CD4-positive, alpha-beta memory T cell (primary cell): ENCODE data around the gene ARHGAP22. TPM values are rescaled to one million over a fixed set of nuclear protein-coding genes. Genes with fewer than 3 reads are reported as not detected.

Source experiments
- CTCF ChIA-PET: fragments of 350-600 bp; sonication (Branson Sonifier 250); formaldehyde crosslinking; loops from one replicate; lab custom pipeline; 2021; ENCODE audit warnings: inconsistent platforms; ENCODE audit not compliant: partially characterized antibody; lab: Charles Lee
- POLR2A ChIA-PET: fragments of 350-600 bp; sonication (Branson Sonifier 250); formaldehyde crosslinking; loops from one replicate; lab custom pipeline; 2021; ENCODE audit not compliant: partially characterized antibody; lab: Charles Lee
- DNase-seq, 5 donors: peaks; one replicate each; pipeline versions ENCODE4 v3.0.0 to v3.0.0-alpha.2; 2020 to 2022; ENCODE audit warnings: mixed read lengths in 1 of 5
- H3K27ac ChIP-seq: one replicate; pipeline ENCODE4 v1.7.0; 2013; ENCODE audit warnings: low read depth, low read length
- H3K27me3 ChIP-seq: 2 replicates; pipeline ENCODE4 v1.7.0; 2013; ENCODE audit warnings: mild to moderate bottlenecking, low read length, moderate library complexity; ENCODE audit not compliant: insufficient read depth
- H3K36me3 ChIP-seq: 2 replicates; pipeline ENCODE4 v1.7.0; 2013; ENCODE audit warnings: mild to moderate bottlenecking, low read length, moderate library complexity; ENCODE audit not compliant: insufficient read depth
- H3K4me1 ChIP-seq: 2 replicates; pipeline ENCODE4 v1.7.0; 2013; ENCODE audit warnings: mild to moderate bottlenecking, low read length, moderate library complexity; ENCODE audit not compliant: insufficient read depth
- H3K4me3 ChIP-seq, 2 donors: one replicate each; pipeline ENCODE4 v1.7.0; 2013; ENCODE audit warnings: low read length in 2 of 2, mild to moderate bottlenecking in 1 of 2
- H3K9me3 ChIP-seq, 2 donors: one replicate each; pipeline ENCODE4 v1.7.0; 2013; ENCODE audit warnings: low read length in 2 of 2, control low read depth in 1 of 2; ENCODE audit not compliant: control insufficient read depth in 1 of 2
- H3K27ac Mint-ChIP-seq, 7 donors: one replicate each; pipeline ENCODE4 v1.8.0; 2020 to 2021; ENCODE audit warnings: mixed read lengths in 7 of 7, mild to moderate bottlenecking in 6 of 7, inconsistent platforms in 3 of 7, moderate library complexity in 3 of 7
- H3K27me3 Mint-ChIP-seq, 2 donors: one replicate each; pipeline ENCODE4 v1.8.0; 2020 to 2021; ENCODE audit warnings: mixed read lengths in 2 of 2
- H3K36me3 Mint-ChIP-seq, 2 donors: one replicate each; pipeline ENCODE4 v1.8.0; 2020 to 2021; ENCODE audit warnings: mixed read lengths in 2 of 2, inconsistent platforms in 1 of 2, mild to moderate bottlenecking in 1 of 2
- H3K4me1 Mint-ChIP-seq, 4 donors: one replicate each; pipeline ENCODE4 v1.8.0; 2020 to 2021; ENCODE audit warnings: mixed read lengths in 4 of 4, mild to moderate bottlenecking in 1 of 4
- H3K4me3 Mint-ChIP-seq, 8 donors: one replicate each; pipeline ENCODE4 v1.8.0; 2020 to 2021; ENCODE audit warnings: mixed read lengths in 8 of 8, mild to moderate bottlenecking in 7 of 8, moderate library complexity in 6 of 8, inconsistent platforms in 3 of 8
- H3K9me3 Mint-ChIP-seq, 8 donors: one replicate each; pipeline ENCODE4 v1.8.0; 2020 to 2021; ENCODE audit warnings: mixed read lengths in 8 of 8, mild to moderate bottlenecking in 5 of 8, inconsistent platforms in 3 of 8, moderate library complexity in 1 of 8
- intact Hi-C: fragments of 100-400 bp; cut with micrococcal nuclease; formaldehyde crosslinking; loops from one replicate; pipeline ENCODE4 v1.15.1; 2023
- polyA plus RNA-seq, 2 donors: library from polyadenylated mRNA; unstranded; fragments of 300-500 nt; fragmentation: Illumina TruSeq; gene quantifications; one replicate each; pipeline ENCODE4 v1.2.3, GENCODE V29; 2021
- total RNA-seq, 2 experiments: library from RNA; stranded (reverse); gene quantifications; one replicate each; pipeline ENCODE4 v1.2.3, GENCODE V29; 2021

Gene ARHGAP22
- total and polyA plus RNA-seq, 4 experiments from 2014 or later, result 0.20 to 0.83 TPM; not detected in 2

DNA sequence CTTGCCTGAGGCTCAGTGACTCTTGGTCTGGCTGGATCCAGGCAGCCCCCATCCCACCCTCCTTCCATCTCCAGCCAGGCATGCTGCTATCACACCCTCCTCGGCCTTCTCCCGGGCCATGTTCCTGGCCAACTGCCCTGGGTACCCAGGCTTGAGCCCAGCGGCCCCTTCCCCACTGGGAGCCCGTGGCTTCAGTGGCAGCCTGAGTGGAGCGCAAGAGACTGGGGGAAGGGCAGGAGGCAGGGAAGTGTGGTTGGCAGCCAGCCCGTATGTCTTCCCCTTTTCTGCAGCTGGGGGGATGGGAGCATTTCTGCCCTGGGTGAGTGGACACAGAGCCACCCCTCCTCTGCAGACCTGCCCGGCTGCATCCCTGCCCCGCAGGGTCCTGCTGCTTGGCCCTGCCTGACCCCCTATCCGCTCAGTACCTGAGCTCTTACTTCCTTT lies 148.5 kb downstream of the ARHGAP22 start:
- no peaks in the 10 kb centered on the region for H3K27me3 ChIP-seq
- no peak for DNase-seq
- intact Hi-C loops, result no loop called here
- Mint-ChIP-seq H3K36me3 (no peaks in the 10 kb centered on the region), H3K4me1 (no peaks in the 10 kb centered on the region), H3K9me3 (peaks cover 0 to 3% (median 0%) of the 10 kb centered on the region in 8 donors), H3K27me3 (peaks cover 0 to 2% of the 10 kb centered on the region in 2 donors), H3K27ac (no peak overlapping the region), H3K4me3 (no peak overlapping the region)
- H3K9me3 ChIP-seq, result no peaks in the 10 kb centered on the region
- ChIA-PET CTCF (no interaction called here), POLR2A (no interaction called here)
- no peaks in the 10 kb centered on the region for H3K36me3 ChIP-seq
- H3K27ac ChIP-seq, result no peak overlapping the region
- H3K4me3 ChIP-seq, result no peak overlapping the region
- H3K4me1 ChIP-seq, result no peaks in the 10 kb centered on the region

DNA sequence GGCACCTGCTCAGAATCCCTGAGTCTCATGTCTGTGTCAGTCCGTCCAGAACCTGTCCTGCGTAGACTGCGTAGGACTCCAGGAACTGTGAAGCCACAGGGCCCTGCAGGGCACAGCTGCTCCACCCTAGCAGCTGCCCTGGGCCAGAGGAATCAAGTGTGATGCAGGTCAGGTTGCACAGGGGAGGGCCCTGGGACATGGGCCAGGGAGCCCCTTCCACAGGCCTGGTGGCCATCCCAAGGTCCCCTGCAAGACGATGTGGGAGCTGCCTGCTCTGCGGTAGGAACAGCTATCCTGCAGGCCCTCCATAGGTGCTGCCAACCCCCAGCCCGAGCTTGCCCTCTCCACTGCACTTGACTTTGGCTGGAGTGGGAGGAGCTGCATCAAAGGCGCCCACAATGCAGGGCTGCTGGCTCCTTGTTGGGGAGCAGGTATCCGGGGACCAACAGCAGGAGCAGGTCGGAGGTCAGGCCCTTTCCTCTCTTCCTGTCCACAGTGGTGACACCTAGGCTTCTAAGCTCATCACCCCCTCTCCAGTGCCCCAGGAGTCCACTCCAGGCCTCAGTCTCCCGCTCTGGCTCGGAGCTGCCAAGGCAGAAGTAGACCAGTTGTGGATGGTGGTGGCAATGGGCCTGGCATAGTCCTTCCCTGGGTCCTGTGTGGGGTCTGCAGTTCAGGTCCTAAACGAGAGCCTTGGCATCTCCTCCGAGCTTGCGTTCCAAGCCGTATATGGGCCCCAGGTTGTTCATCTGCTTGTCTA lies 149.3 kb downstream of the ARHGAP22 start:
- no peaks in the 10 kb centered on the region for H3K36me3 Mint-ChIP-seq
- H3K9me3 Mint-ChIP-seq, result peaks cover 0 to 3% (median 0%) of the 10 kb centered on the region in 8 donors
- Histone ChIP-seq H3K27me3 (no peaks in the 10 kb centered on the region), H3K4me1 (no peaks in the 10 kb centered on the region), H3K27ac (no peak overlapping the region), H3K36me3 (no peaks in the 10 kb centered on the region), H3K9me3 (no peaks in the 10 kb centered on the region), H3K4me3 (no peak overlapping the region)
- intact Hi-C loops, result no loop called here
- no peak for DNase-seq
- no peak overlapping the region for H3K4me3 Mint-ChIP-seq
- no peak overlapping the region for H3K27ac Mint-ChIP-seq
- CTCF ChIA-PET, result no interaction called here
- H3K27me3 Mint-ChIP-seq, result peaks cover 0 to 2% of the 10 kb centered on the region in 2 donors
- no peaks in the 10 kb centered on the region for H3K4me1 Mint-ChIP-seq
- POLR2A ChIA-PET, result no interaction called here

DNA sequence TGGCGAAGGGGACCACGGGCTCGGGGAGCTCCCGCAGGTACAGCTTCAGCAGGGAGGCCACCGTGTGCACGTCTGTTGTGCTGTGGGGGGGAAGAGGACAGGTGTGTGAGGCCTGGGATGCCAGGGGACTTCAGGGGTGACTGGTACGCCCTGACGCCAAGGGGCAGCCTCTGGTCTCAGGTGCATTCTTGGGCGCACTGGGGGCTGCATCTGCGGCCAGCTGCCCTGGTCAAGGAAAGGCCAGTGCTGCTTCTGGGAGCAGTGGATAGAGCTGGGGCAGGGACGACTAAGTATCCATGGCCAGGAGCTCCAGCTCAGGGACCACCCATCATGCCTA lies 149.8 kb downstream of the ARHGAP22 start:
- Mint-ChIP-seq H3K36me3 (no peaks in the 10 kb centered on the region), H3K27me3 (peaks cover 0 to 2% of the 10 kb centered on the region in 2 donors), H3K9me3 (peaks cover 0 to 3% (median 0%) of the 10 kb centered on the region in 8 donors), H3K4me3 (no peak overlapping the region), H3K27ac (no peak overlapping the region), H3K4me1 (no peaks in the 10 kb centered on the region)
- CTCF ChIA-PET, result no interaction called here
- no peaks in the 10 kb centered on the region for H3K9me3 ChIP-seq
- DNase-seq, result no peak
- no peak overlapping the region for H3K27ac ChIP-seq
- H3K4me1 ChIP-seq, result no peaks in the 10 kb centered on the region
- H3K27me3 ChIP-seq, result no peaks in the 10 kb centered on the region
- intact Hi-C loops, result no loop called here
- no peak overlapping the region for H3K4me3 ChIP-seq
- no peaks in the 10 kb centered on the region for H3K36me3 ChIP-seq
- POLR2A ChIA-PET, result no interaction called here

DNA sequence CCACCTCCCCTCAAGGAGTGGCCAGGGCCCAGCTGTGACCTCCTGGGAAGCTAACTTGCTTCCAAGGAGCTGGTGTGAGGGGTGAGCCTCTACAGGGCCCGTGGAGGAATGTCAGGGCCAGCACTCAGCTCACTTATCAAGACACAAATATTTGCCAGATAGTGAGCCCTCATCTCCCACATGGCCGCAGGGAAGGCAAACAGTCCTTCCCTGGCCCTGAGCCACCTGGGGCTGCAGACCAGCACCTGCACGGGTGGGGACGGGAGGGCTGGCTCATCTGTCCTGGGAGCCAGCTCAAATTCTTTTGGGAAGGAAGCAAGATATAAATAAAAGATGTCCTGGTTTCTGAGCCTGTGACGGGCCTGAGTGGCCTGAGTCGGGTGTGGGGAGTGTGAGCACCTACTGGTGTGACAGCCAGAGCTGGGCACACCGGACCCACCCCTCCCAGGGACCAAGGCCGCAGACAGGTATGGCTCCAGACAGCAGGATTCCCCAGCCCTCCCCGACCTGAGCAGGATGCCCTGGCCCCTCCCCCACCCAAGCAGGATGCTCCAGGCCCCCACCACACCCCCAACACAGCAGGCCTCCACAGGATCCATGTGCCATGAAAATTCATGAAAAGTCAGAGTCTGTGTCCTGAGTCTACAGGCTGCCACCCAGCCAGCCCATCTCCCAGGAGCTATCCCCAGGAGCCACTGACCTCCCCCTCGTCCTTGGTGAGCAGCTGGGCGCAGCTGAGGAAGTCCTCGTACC lies 150.4 kb downstream of the ARHGAP22 start:
- no peaks in the 10 kb centered on the region for H3K9me3 ChIP-seq
- no peaks in the 10 kb centered on the region for H3K36me3 Mint-ChIP-seq
- no peak for DNase-seq
- intact Hi-C loops, result no loop called here
- ChIA-PET CTCF (no interaction called here), POLR2A (no interaction called here)
- no peak overlapping the region for H3K4me3 Mint-ChIP-seq
- no peak overlapping the region for H3K4me3 ChIP-seq
- H3K27ac ChIP-seq, result no peak overlapping the region
- H3K27me3 Mint-ChIP-seq, result peaks cover 0 to 2% of the 10 kb centered on the region in 2 donors
- no peaks in the 10 kb centered on the region for H3K4me1 ChIP-seq
- H3K4me1 Mint-ChIP-seq, result no peaks in the 10 kb centered on the region
- H3K9me3 Mint-ChIP-seq, result peaks cover 0 to 3% (median 0%) of the 10 kb centered on the region in 8 donors
- no peaks in the 10 kb centered on the region for H3K27me3 ChIP-seq
- no peak overlapping the region for H3K27ac Mint-ChIP-seq
- H3K36me3 ChIP-seq, result no peaks in the 10 kb centered on the region

GRCh38 chr10:48453451-48454301 lies 151.2 kb downstream of the ARHGAP22 start:
- ChIA-PET POLR2A (no interaction called here), CTCF (no interaction called here)
- Histone ChIP-seq H3K27ac (no peak overlapping the region), H3K9me3 (no peaks in the 10 kb centered on the region), H3K27me3 (no peaks in the 10 kb centered on the region), H3K36me3 (no peaks in the 10 kb centered on the region), H3K4me1 (no peaks in the 10 kb centered on the region), H3K4me3 (no peak overlapping the region)
- peaks cover 0 to 2% of the 10 kb centered on the region in 2 donors for H3K27me3 Mint-ChIP-seq
- H3K9me3 Mint-ChIP-seq, result peaks cover 0 to 3% (median 0%) of the 10 kb centered on the region in 8 donors
- H3K27ac Mint-ChIP-seq, result no peak overlapping the region
- no peaks in the 10 kb centered on the region for H3K4me1 Mint-ChIP-seq
- DNase-seq, result no peak
- no peak overlapping the region for H3K4me3 Mint-ChIP-seq
- H3K36me3 Mint-ChIP-seq, result no peaks in the 10 kb centered on the region
- intact Hi-C loops, result no loop called here

GRCh38 chr10:48452879-48453412 lies 151.9 kb downstream of the ARHGAP22 start:
- POLR2A ChIA-PET, result no interaction called here
- Histone ChIP-seq H3K4me3 (no peak overlapping the region), H3K4me1 (no peaks in the 10 kb centered on the region), H3K27ac (no peak overlapping the region), H3K27me3 (no peaks in the 10 kb centered on the region), H3K9me3 (no peaks in the 10 kb centered on the region), H3K36me3 (no peaks in the 10 kb centered on the region)
- CTCF ChIA-PET, result no interaction called here
- DNase-seq, result no peak
- no peak overlapping the region for H3K4me3 Mint-ChIP-seq
- no peaks in the 10 kb centered on the region for H3K4me1 Mint-ChIP-seq
- intact Hi-C loops, result no loop called here
- peaks cover 0 to 3% (median 0%) of the 10 kb centered on the region in 8 donors for H3K9me3 Mint-ChIP-seq
- peaks cover 0 to 2% of the 10 kb centered on the region in 2 donors for H3K27me3 Mint-ChIP-seq
- H3K27ac Mint-ChIP-seq, result no peak overlapping the region
- no peaks in the 10 kb centered on the region for H3K36me3 Mint-ChIP-seq
